ENCODE measurements around the gene WDR37.

DNA sequence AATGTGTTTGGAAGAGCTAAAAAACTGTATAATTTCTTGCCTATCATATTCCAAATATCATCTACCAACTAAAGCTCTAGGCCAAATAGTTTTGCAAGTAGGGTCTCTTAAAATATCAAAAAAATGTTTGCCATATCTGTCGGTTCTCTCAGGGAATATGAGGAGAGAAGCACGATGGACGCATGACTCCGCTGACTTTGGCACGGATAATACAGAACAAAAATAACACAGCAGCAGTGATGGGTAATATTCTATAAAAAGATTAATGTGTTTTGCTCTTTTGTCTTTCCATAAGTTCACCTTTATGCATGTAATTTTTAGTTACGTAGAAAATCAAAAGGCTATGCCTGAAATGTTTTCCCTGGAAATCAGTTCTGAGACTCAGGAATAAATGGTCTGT lies 29.6 kb upstream of the WDR37 start:
- TF ChIP-seq EZH2 (IDR thresholded peaks at IDR 0.05; ENCODE audit: borderline replicate concordance, low read depth, low read length, severe bottlenecking): no peak
- TF ChIP-seq, protein P1, sequence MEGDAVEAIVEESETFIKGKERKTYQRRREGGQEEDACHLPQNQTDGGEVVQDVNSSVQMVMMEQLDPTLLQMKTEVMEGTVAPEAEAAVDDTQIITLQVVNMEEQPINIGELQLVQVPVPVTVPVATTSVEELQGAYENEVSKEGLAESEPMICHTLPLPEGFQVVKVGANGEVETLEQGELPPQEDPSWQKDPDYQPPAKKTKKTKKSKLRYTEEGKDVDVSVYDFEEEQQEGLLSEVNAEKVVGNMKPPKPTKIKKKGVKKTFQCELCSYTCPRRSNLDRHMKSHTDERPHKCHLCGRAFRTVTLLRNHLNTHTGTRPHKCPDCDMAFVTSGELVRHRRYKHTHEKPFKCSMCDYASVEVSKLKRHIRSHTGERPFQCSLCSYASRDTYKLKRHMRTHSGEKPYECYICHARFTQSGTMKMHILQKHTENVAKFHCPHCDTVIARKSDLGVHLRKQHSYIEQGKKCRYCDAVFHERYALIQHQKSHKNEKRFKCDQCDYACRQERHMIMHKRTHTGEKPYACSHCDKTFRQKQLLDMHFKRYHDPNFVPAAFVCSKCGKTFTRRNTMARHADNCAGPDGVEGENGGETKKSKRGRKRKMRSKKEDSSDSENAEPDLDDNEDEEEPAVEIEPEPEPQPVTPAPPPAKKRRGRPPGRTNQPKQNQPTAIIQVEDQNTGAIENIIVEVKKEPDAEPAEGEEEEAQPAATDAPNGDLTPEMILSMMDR (IDR thresholded peaks at IDR 0.05; ENCODE audit: borderline replicate concordance, extremely low read depth, low read length, poor library complexity, severe bottlenecking): no peak
